Endothelial cell of umbilical vein (primary cell): ENCODE data around the gene RPH3AL. TPM values are rescaled to one million over a fixed set of nuclear protein-coding genes. Genes with fewer than 3 reads are reported as not detected.

ENCODE experiments used
- BruUV-seq: library from RNA; stranded (reverse); fragments of 400-500 nt; replicated peaks from 2 replicates; lab custom pipeline; 2021; lab: Mats Ljungman, UMichigan
- CTCF ChIA-PET: fragments of 300-600, 350-600 bp; sonication (Branson Sonifier 250); formaldehyde crosslinking; loops from one replicate; lab custom pipeline; 2021; ENCODE audit warnings: antibody characterized with exemption, inconsistent platforms; lab: Charles Lee
- POLR2A ChIA-PET: fragments of 300-600, 350-600 bp; sonication (Branson Sonifier 250); formaldehyde crosslinking; loops from one replicate; lab custom pipeline; 2021; ENCODE audit warnings: antibody characterized with exemption, inconsistent platforms; lab: Charles Lee
- DNase-seq: peaks from one replicate; pipeline ENCODE4 v3.0.0-alpha.2; 2011; ENCODE audit warnings: low read depth, low spot score
- FAIRE-seq: peaks from 2 replicates; lab custom pipeline; 2011; peaks lifted over from hg19 to GRCh38; lab: Jason Lieb, UNC
- H2AFZ ChIP-seq: 2 replicates; pipeline ENCODE4 v1.6.0; 2012; ENCODE audit warnings: low read depth, low read length, control low read depth, inconsistent platforms
- H3K27ac ChIP-seq: 2 replicates; pipeline ENCODE4 v1.5.1; 2011; ENCODE audit warnings: low read depth, mild to moderate bottlenecking, control low read depth, low read length, moderate library complexity; ENCODE audit not compliant: insufficient read depth
- H3K27me3 ChIP-seq, 2 experiments: 2 replicates each; pipeline versions ENCODE4 v1.6.0 to v1.6.1; 2011; ENCODE audit warnings: low read length in 2 of 2, mixed read lengths in 1 of 2; ENCODE audit not compliant: control insufficient read depth in 2 of 2, insufficient read depth in 2 of 2
- H3K36me3 ChIP-seq, 2 experiments: 2 replicates in 1 of 2; 3 replicates in 1 of 2; pipeline ENCODE4 v1.5.1; 2011; ENCODE audit warnings: low read length in 2 of 2, mild to moderate bottlenecking in 1 of 2, moderate library complexity in 1 of 2; ENCODE audit not compliant: control insufficient read depth in 2 of 2, insufficient read depth in 2 of 2; ENCODE audit errors: extremely low read depth in 1 of 2
- H3K4me1 ChIP-seq: 3 replicates; pipeline ENCODE4 v1.5.1; 2011; ENCODE audit warnings: mild to moderate bottlenecking, low read length; ENCODE audit not compliant: control insufficient read depth, insufficient read depth; ENCODE audit errors: extremely low read depth
- H3K4me2 ChIP-seq: 2 replicates; pipeline ENCODE4 v1.6.1; 2011; ENCODE audit warnings: low read length, control low read depth, mixed read lengths; ENCODE audit not compliant: insufficient read depth
- H3K4me3 ChIP-seq, 3 experiments: fragments of 200-600 bp in 1 of 3; sonication (generic), shearing (Covaris generic) in 1 of 3; replicated peaks in 1 of 3; 2 replicates each; pipeline ENCODE4 v1.5.1; 2011 to 2016; ENCODE audit warnings: control low read depth in 3 of 3, low read length in 3 of 3, mild to moderate bottlenecking in 2 of 3, inconsistent platforms in 1 of 3, low read depth in 1 of 3, moderate library complexity in 1 of 3; ENCODE audit not compliant: insufficient read depth in 1 of 3
- H3K79me2 ChIP-seq: 2 replicates; pipeline ENCODE4 v1.6.0; 2012; ENCODE audit warnings: low read length, inconsistent platforms; ENCODE audit not compliant: control insufficient read depth, insufficient read depth
- H3K9ac ChIP-seq: replicated peaks from 2 replicates; pipeline ENCODE3; 2011; ENCODE audit warnings: low read length, control low read depth; ENCODE audit not compliant: insufficient read depth; ENCODE audit errors: extremely low read depth
- H3K9me1 ChIP-seq: replicated peaks from 3 replicates; pipeline ENCODE4 v1.6.0; 2011; ENCODE audit warnings: mild to moderate bottlenecking, low read length; ENCODE audit not compliant: control insufficient read depth, insufficient read depth; ENCODE audit errors: extremely low read depth
- H3K9me3 ChIP-seq: replicated peaks from 2 replicates; pipeline ENCODE4 v1.5.1; 2012; ENCODE audit warnings: low read length, inconsistent platforms; ENCODE audit not compliant: control insufficient read depth, insufficient read depth
- H4K20me1 ChIP-seq: replicated peaks from 2 replicates; pipeline ENCODE3; 2011; ENCODE audit warnings: mild to moderate bottlenecking, low read length; ENCODE audit not compliant: control insufficient read depth, insufficient read depth; ENCODE audit errors: extremely low read depth
- CTCF ChIP-seq, 2 donors: IDR thresholded peaks; 1 replicate in 1 of 2; 2 replicates in 1 of 2; pipeline ENCODE4 v1.5.1; 2011; ENCODE audit warnings: low read length in 2 of 2, mild to moderate bottlenecking in 2 of 2, moderate library complexity in 2 of 2, control low read depth in 1 of 2, inconsistent platforms in 1 of 2, low read depth in 1 of 2; ENCODE audit not compliant: insufficient read depth in 1 of 2; ENCODE audit errors: extremely low read depth in 1 of 2
- EZH2 ChIP-seq: IDR thresholded peaks from 2 replicates; pipeline ENCODE4 v1.6.1; 2012; ENCODE audit warnings: borderline replicate concordance, low read depth, mild to moderate bottlenecking, moderate library complexity, low read length, inconsistent platforms; ENCODE audit not compliant: severe bottlenecking
- FOS ChIP-seq: IDR thresholded peaks from 2 replicates; pipeline ENCODE4 v1.6.1; 2011; ENCODE audit warnings: mild to moderate bottlenecking, low read length, moderate library complexity, borderline replicate concordance; ENCODE audit not compliant: insufficient read depth
- GATA2 ChIP-seq: IDR thresholded peaks from 2 replicates; pipeline ENCODE4 v1.7.0; 2011; ENCODE audit warnings: low read depth, mild to moderate bottlenecking, moderate library complexity, mixed read lengths, low read length; ENCODE audit not compliant: insufficient read length, insufficient read depth
- JUN ChIP-seq: IDR thresholded peaks from 2 replicates; pipeline ENCODE4 v1.6.1; 2011; ENCODE audit warnings: borderline replicate concordance, low read depth; ENCODE audit not compliant: insufficient read length, insufficient read depth
- MYC ChIP-seq: IDR thresholded peaks from one replicate; pipeline ENCODE4 v1.6.1; 2011; ENCODE audit warnings: mild to moderate bottlenecking, low read depth, low read length
- POLR2A ChIP-seq: IDR thresholded peaks from 2 replicates; pipeline ENCODE4 v1.6.1; 2012; ENCODE audit warnings: low read depth, mild to moderate bottlenecking, control low read depth, low read length
- POLR2AphosphoS5 ChIP-seq: IDR thresholded peaks from 2 replicates; pipeline ENCODE4 v1.6.1; 2012; ENCODE audit warnings: low read depth, mild to moderate bottlenecking, control low read depth, low read length, moderate library complexity; ENCODE audit not compliant: insufficient read depth
- dilution Hi-C: fragments of 300-500 bp; cut with MboI; formaldehyde crosslinking; loops from one replicate; pipeline ENCODE4 v1.15.0; 2019; ENCODE audit warnings: low sequenced_read_pairs; ENCODE audit not compliant: extremely low pct_ligation_motif_present
- intact Hi-C: fragments of 100-400 bp; cut with micrococcal nuclease; formaldehyde crosslinking; loops from one replicate; pipeline ENCODE4 v1.10.0; 2022
- polyA plus RNA-seq, 4 experiments: library from polyadenylated mRNA; depleted of rRNA in 3 of 4; stranded (reverse) in 3 of 4; unstranded in 1 of 4; fragments of >200 nt; gene quantifications; 2 replicates each; pipeline versions ENCODE4 v1.2.1 to v1.2.3, GENCODE V29; 2011 to 2012; ENCODE audit warnings: missing spikeins in 1 of 4
- total RNA-seq: library from RNA; stranded (reverse); gene quantifications from 2 replicates; pipeline ENCODE4 v1.2.3, GENCODE V29; 2021
- TF ChIP-seq, protein P1 (sequence below): IDR thresholded peaks from 2 replicates; pipeline ENCODE4 v1.6.1; 2011; ENCODE audit not compliant: insufficient read depth, insufficient read length

The RPH3AL gene
- total and polyA plus RNA-seq, 2 donors (not counting 3 experiments of a cell fraction or from before 2014, with no cell fraction given), result 4.1 to 7.0 TPM

GRCh38 chr17:171871-172270, 180.7 kb downstream of the RPH3AL start:
- ChIA-PET CTCF (no interaction called here), POLR2A (no interaction called here)
- Histone ChIP-seq H3K9ac (no peak overlapping the region), H3K27ac (no peak overlapping the region), H3K4me2 (no peak overlapping the region), H3K27me3 (no peaks in the 10 kb centered on the region), H3K4me1 (no peaks in the 10 kb centered on the region), H4K20me1 (no peaks in the 10 kb centered on the region), H3K79me2 (no peaks in the 10 kb centered on the region), H3K9me3 (no peaks in the 10 kb centered on the region), H3K9me1 (no peaks in the 10 kb centered on the region), H3K36me3 (no peaks in the 10 kb centered on the region), H2AFZ (no peak overlapping the region), H3K4me3 (no peak overlapping the region)
- TF ChIP-seq FOS (no peak), POLR2AphosphoS5 (no peak), GATA2 (no peak), JUN (no peak), MYC (no peak), EZH2 (no peak), CTCF (IDR thresholded peaks at IDR 0.05; ENCODE audit: extremely low read depth in 1 of 2, insufficient read depth in 1 of 2, low read depth in 1 of 2, low read length in 2 of 2) (no peak), POLR2A (no peak)
- TF ChIP-seq, protein P1, sequence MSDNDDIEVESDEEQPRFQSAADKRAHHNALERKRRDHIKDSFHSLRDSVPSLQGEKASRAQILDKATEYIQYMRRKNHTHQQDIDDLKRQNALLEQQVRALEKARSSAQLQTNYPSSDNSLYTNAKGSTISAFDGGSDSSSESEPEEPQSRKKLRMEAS, result no peak
- BruUV-seq, result no TSS peak
- dilution Hi-C loops (no loop called here), intact Hi-C loops (no loop called here)
- DNase-seq (no peak), FAIRE-seq (no peak)
